Endothelial cell of umbilical vein (primary cell): ENCODE measurements around the gene RUVBL1.

ENCODE experiments used
- CTCF ChIP-seq, 2 donors: IDR thresholded peaks; 1 replicate in 1 of 2; 2 replicates in 1 of 2; pipeline ENCODE4 v1.5.1; 2011; ENCODE audit warnings: low read length in 2 of 2, mild to moderate bottlenecking in 2 of 2, moderate library complexity in 2 of 2, control low read depth in 1 of 2, inconsistent platforms in 1 of 2, low read depth in 1 of 2; ENCODE audit not compliant: insufficient read depth in 1 of 2; ENCODE audit errors: extremely low read depth in 1 of 2
- EZH2 ChIP-seq: IDR thresholded peaks from 2 replicates; pipeline ENCODE4 v1.6.1; 2012; ENCODE audit warnings: borderline replicate concordance, low read depth, mild to moderate bottlenecking, moderate library complexity, low read length, inconsistent platforms; ENCODE audit not compliant: severe bottlenecking
- FOS ChIP-seq: IDR thresholded peaks from 2 replicates; pipeline ENCODE4 v1.6.1; 2011; ENCODE audit warnings: mild to moderate bottlenecking, low read length, moderate library complexity, borderline replicate concordance; ENCODE audit not compliant: insufficient read depth
- JUN ChIP-seq: IDR thresholded peaks from 2 replicates; pipeline ENCODE4 v1.6.1; 2011; ENCODE audit warnings: borderline replicate concordance, low read depth; ENCODE audit not compliant: insufficient read length, insufficient read depth
- MYC ChIP-seq: IDR thresholded peaks from one replicate; pipeline ENCODE4 v1.6.1; 2011; ENCODE audit warnings: mild to moderate bottlenecking, low read depth, low read length
- POLR2A ChIP-seq: IDR thresholded peaks from 2 replicates; pipeline ENCODE4 v1.6.1; 2012; ENCODE audit warnings: low read depth, mild to moderate bottlenecking, control low read depth, low read length
- POLR2AphosphoS5 ChIP-seq: IDR thresholded peaks from 2 replicates; pipeline ENCODE4 v1.6.1; 2012; ENCODE audit warnings: low read depth, mild to moderate bottlenecking, control low read depth, low read length, moderate library complexity; ENCODE audit not compliant: insufficient read depth

- TF ChIP-seq MYC (no peak), CTCF (IDR thresholded peaks at IDR 0.05; ENCODE audit: extremely low read depth in 1 of 2, insufficient read depth in 1 of 2, low read depth in 1 of 2, low read length in 2 of 2) (no peak), POLR2A (no peak), FOS (no peak), EZH2 (no peak), JUN (no peak), POLR2AphosphoS5 (no peak)
Observed at GRCh38 chr3:128062033-128062745, 61.4 kb downstream of the RUVBL1 start.
